Stomach (tissue), 4 donors: ENCODE data around the gene SELENOO.
"Not testable (repeated sequence)": the region's sequence is repeated elsewhere in the genome, so short reads cannot be mapped to it uniquely, and the experiment has no call there.

Source experiments
- CTCF ChIP-seq, 7 experiments: fragments of 450-650 bp in 4 of 7; fragments of 200-600 bp in 3 of 7; sonication (generic) in 3 of 7; IDR thresholded peaks; one replicate each; pipeline ENCODE4 v1.5.1; 2016 to 2019; ENCODE audit warnings: antibody characterized with exemption in 7 of 7, control low read depth in 2 of 7, mild to moderate bottlenecking in 1 of 7
- POLR2A ChIP-seq, 4 donors: fragments of 450-650 bp; IDR thresholded peaks; one replicate each; pipeline ENCODE4 v1.6.1; 2016; ENCODE audit warnings: antibody characterized with exemption in 4 of 4, control low read depth in 2 of 4, mild to moderate bottlenecking in 1 of 4, moderate library complexity in 1 of 4
- POLR2AphosphoS5 ChIP-seq, 3 donors: sonication (generic); formaldehyde crosslinking; IDR thresholded peaks; one replicate each; pipeline ENCODE4 v1.6.1; 2016; ENCODE audit warnings: antibody characterized with exemption in 3 of 3

- not testable (repeated sequence) for TF ChIP-seq POLR2A, CTCF, POLR2AphosphoS5 (IDR thresholded peaks at IDR 0.05)
Measured at GRCh38 chr22:50168490-50169180, 32.2 kb upstream of the SELENOO start.
